ENCODE data around the gene TBC1D13. TPM values are rescaled to one million over a fixed set of nuclear protein-coding genes. Genes with fewer than 3 reads are reported as not detected.

Gene TBC1D13
- total and polyA plus RNA-seq, 2 experiments from 2014 or later, result 8.3 to 19.4 TPM

DNA sequence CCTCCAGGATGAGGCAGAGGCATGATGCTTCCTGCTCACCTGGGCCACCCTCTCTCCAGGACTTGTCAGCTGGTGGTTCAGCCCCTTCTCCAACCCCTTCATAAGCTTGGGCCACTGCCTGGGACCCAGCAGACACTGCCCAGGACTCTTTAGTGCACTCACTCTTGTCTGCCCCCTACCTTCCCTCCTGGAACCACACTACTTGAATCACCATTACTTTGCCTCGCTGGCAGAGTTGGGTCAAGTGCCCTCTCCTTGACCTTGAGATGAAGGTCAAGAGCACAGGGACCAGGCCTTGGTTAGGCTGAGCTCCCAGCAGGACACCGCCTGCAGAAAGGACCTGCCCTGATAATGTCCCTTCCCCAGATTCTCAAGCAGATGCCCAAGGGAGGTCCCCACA lies 22.8 kb downstream of the TBC1D13 start:
- H3K4me3 ChIP-seq, result no peak overlapping the region
- no peak for TF ChIP-seq STAT1 (IDR thresholded peaks at IDR 0.05; ENCODE audit: unreplicated experiment)
- TF ChIP-seq, protein P1, sequence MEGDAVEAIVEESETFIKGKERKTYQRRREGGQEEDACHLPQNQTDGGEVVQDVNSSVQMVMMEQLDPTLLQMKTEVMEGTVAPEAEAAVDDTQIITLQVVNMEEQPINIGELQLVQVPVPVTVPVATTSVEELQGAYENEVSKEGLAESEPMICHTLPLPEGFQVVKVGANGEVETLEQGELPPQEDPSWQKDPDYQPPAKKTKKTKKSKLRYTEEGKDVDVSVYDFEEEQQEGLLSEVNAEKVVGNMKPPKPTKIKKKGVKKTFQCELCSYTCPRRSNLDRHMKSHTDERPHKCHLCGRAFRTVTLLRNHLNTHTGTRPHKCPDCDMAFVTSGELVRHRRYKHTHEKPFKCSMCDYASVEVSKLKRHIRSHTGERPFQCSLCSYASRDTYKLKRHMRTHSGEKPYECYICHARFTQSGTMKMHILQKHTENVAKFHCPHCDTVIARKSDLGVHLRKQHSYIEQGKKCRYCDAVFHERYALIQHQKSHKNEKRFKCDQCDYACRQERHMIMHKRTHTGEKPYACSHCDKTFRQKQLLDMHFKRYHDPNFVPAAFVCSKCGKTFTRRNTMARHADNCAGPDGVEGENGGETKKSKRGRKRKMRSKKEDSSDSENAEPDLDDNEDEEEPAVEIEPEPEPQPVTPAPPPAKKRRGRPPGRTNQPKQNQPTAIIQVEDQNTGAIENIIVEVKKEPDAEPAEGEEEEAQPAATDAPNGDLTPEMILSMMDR (conservative IDR thresholded peaks at IDR 0.05; ENCODE audit: low read depth in 2 of 2), result peak; percentile 27 to 42; a peak in 3 of 4 replicates
- 0 out of 2 replicates have a peak overlapping the region, but pooled peaks have one; percentile 19 for H3K27ac ChIP-seq (ENCODE audit: low read depth)
- peaks cover 3% of the 10 kb centered on the region; the same call in 1 of the 2 replicates for H4K20me1 ChIP-seq (replicated peaks; ENCODE audit: insufficient read depth)
- ATAC-seq (peak; percentile 79), DNase-seq (ENCODE audit: low spot score) (peak; percentile 30)
- Mint-ChIP-seq H3K36me3 (ENCODE audit: low read depth) (peaks cover 15% of the 10 kb centered on the region), H3K27me3 (ENCODE audit: insufficient read depth, low read depth, poor library complexity) (peaks cover 6% of the 10 kb centered on the region), H3K27ac (peak overlapping the region; percentile 75), H3K9me3 (no peaks in the 10 kb centered on the region), H3K4me1 (no peaks in the 10 kb centered on the region), H3K4me3 (no peak overlapping the region)
- H2AFZ ChIP-seq, result no peak overlapping the region
- no peaks in the 10 kb centered on the region for H3K27me3 ChIP-seq (ENCODE audit: insufficient read depth)
- H3K79me2 ChIP-seq (replicated peaks; ENCODE audit: insufficient read depth), result no peaks in the 10 kb centered on the region
- no peaks in the 10 kb centered on the region for H3K9me2 ChIP-seq (ENCODE audit: insufficient read depth)
- no peaks in the 10 kb centered on the region for H3K4me1 ChIP-seq (ENCODE audit: insufficient read depth)
- no peak overlapping the region for H3K4me2 ChIP-seq
- 0 out of 2 replicates have a peak, but pooled peaks cover 4% of the 10 kb centered on the region for H3F3A ChIP-seq (replicated peaks; ENCODE audit: low read depth)
- H3K36me3 ChIP-seq (ENCODE audit: insufficient read depth), result no peaks in the 10 kb centered on the region

DNA sequence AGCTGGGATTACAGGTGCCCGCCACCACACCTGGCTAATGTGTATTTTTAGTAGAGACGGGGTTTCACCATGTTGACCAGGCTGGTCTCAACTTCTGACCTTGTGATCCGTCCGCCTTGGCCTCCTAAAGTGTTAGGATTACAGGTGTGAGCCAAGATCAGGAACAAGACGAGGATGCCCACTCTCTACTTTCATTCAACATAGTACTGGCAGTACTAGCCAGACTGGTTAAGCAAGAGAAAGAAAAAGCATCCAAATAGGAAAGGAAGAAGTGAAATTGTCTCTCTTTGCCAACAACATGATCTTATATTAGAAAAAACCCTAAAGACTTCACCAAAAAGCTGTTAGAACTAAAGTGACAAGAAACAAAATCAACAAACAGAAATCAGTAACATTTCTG lies 23.8 kb downstream of the TBC1D13 start:
- Mint-ChIP-seq H3K4me3 (no peak overlapping the region), H3K36me3 (ENCODE audit: low read depth) (peaks cover 11% of the 10 kb centered on the region), H3K27me3 (ENCODE audit: insufficient read depth, low read depth, poor library complexity) (peaks cover 10% of the 10 kb centered on the region), H3K4me1 (no peaks in the 10 kb centered on the region), H3K27ac (no peak overlapping the region), H3K9me3 (no peaks in the 10 kb centered on the region)
- Histone ChIP-seq H3K79me2 (replicated peaks; ENCODE audit: insufficient read depth) (no peaks in the 10 kb centered on the region), H3K36me3 (ENCODE audit: insufficient read depth) (no peaks in the 10 kb centered on the region), H3K4me2 (no peak overlapping the region), H3K27me3 (ENCODE audit: insufficient read depth) (no peaks in the 10 kb centered on the region), H3K4me3 (no peak overlapping the region), H2AFZ (no peak overlapping the region), H3K9me2 (ENCODE audit: insufficient read depth) (no peaks in the 10 kb centered on the region), H3K4me1 (ENCODE audit: insufficient read depth) (no peaks in the 10 kb centered on the region), H4K20me1 (replicated peaks; ENCODE audit: insufficient read depth) (0 out of 2 replicates have a peak, but pooled peaks cover 3% of the 10 kb centered on the region), H3F3A (replicated peaks; ENCODE audit: low read depth) (0 out of 2 replicates have a peak, but pooled peaks cover 4% of the 10 kb centered on the region), H3K27ac (ENCODE audit: low read depth) (0 out of 2 replicates have a peak overlapping the region, but pooled peaks have one; percentile 10)
- no peak for DNase-seq (ENCODE audit: low spot score)
- no peak for ATAC-seq
- TF ChIP-seq JUNB (IDR thresholded peaks at IDR 0.05; ENCODE audit: unreplicated experiment) (no peak), STAT1 (IDR thresholded peaks at IDR 0.05; ENCODE audit: unreplicated experiment) (no peak), ZNF114 (CRISPR knock-in tag; IDR thresholded peaks at IDR 0.05) (no peak), POLR2AphosphoS5 (IDR thresholded peaks at IDR 0.05; ENCODE audit: low read depth) (no peak), EZH2phosphoT487 (IDR thresholded peaks at IDR 0.05; ENCODE audit: unreplicated experiment) (no peak), EZH2 (IDR thresholded peaks at IDR 0.05; ENCODE audit: low read depth, unreplicated experiment) (no peak), NANOG (IDR thresholded peaks at IDR 0.05; ENCODE audit: borderline replicate concordance) (no peak), ZNF331 (CRISPR knock-in tag; IDR thresholded peaks at IDR 0.05; ENCODE audit: low read depth) (no peak)
- TF ChIP-seq, protein P1 (conservative IDR thresholded peaks at IDR 0.05; ENCODE audit: low read depth in 2 of 2), result no peak
- TF ChIP-seq, protein P2, sequence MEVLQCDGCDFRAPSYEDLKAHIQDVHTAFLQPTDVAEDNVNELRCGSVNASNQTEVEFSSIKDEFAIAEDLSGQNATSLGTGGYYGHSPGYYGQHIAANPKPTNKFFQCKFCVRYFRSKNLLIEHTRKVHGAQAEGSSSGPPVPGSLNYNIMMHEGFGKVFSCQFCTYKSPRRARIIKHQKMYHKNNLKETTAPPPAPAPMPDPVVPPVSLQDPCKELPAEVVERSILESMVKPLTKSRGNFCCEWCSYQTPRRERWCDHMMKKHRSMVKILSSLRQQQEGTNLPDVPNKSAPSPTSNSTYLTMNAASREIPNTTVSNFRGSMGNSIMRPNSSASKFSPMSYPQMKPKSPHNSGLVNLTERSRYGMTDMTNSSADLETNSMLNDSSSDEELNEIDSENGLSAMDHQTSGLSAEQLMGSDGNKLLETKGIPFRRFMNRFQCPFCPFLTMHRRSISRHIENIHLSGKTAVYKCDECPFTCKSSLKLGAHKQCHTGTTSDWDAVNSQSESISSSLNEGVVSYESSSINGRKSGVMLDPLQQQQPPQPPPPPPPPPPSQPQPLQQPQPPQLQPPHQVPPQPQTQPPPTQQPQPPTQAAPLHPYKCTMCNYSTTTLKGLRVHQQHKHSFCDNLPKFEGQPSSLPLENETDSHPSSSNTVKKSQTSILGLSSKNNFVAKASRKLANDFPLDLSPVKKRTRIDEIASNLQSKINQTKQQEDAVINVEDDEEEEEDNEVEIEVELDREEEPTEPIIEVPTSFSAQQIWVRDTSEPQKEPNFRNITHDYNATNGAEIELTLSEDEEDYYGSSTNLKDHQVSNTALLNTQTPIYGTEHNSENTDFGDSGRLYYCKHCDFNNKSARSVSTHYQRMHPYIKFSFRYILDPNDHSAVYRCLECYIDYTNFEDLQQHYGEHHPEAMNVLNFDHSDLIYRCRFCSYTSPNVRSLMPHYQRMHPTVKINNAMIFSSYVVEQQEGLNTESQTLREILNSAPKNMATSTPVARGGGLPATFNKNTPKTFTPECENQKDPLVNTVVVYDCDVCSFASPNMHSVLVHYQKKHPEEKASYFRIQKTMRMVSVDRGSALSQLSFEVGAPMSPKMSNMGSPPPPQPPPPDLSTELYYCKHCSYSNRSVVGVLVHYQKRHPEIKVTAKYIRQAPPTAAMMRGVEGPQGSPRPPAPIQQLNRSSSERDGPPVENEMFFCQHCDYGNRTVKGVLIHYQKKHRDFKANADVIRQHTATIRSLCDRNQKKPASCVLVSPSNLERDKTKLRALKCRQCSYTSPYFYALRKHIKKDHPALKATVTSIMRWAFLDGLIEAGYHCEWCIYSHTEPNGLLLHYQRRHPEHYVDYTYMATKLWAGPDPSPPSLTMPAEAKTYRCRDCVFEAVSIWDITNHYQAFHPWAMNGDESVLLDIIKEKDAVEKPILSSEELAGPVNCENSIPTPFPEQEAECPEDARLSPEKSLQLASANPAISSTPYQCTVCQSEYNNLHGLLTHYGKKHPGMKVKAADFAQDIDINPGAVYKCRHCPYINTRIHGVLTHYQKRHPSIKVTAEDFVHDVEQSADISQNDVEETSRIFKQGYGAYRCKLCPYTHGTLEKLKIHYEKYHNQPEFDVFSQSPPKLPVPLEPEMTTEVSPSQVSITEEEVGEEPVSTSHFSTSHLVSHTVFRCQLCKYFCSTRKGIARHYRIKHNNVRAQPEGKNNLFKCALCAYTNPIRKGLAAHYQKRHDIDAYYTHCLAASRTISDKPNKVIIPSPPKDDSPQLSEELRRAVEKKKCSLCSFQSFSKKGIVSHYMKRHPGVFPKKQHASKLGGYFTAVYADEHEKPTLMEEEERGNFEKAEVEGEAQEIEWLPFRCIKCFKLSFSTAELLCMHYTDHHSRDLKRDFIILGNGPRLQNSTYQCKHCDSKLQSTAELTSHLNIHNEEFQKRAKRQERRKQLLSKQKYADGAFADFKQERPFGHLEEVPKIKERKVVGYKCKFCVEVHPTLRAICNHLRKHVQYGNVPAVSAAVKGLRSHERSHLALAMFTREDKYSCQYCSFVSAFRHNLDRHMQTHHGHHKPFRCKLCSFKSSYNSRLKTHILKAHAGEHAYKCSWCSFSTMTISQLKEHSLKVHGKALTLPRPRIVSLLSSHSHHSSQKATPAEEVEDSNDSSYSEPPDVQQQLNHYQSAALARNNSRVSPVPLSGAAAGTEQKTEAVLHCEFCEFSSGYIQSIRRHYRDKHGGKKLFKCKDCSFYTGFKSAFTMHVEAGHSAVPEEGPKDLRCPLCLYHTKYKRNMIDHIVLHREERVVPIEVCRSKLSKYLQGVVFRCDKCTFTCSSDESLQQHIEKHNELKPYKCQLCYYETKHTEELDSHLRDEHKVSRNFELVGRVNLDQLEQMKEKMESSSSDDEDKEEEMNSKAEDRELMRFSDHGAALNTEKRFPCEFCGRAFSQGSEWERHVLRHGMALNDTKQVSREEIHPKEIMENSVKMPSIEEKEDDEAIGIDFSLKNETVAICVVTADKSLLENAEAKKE (CRISPR knock-in tag; IDR thresholded peaks at IDR 0.05), result no peak
